ENCODE measurements around the gene SYT1.

SYT1 gene

DNA sequence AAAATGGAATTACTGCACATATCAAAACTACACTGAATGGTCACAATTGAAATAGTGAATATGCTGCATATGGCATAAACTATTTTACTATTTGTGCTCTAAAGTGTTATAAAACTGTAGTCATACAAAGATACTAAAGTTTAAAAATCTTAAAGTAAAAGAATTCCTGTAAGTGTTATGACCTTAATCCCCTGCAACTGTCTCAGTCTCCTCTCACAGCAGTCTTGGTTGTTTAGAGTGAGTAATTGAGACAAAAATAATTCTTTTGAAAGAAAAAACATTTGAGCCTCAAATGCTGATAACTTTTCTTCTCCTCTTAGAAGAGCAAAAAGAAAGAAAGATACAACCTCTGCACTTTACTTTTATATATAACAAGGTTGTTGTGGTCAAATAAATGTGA lies 99.9 kb downstream of the SYT1 start:
- Histone ChIP-seq H3K23ac (ENCODE audit: low read length in 2 of 2) (no peak overlapping the region), H3K36me3 (ENCODE audit: control insufficient read depth in 1 of 2, insufficient read depth in 2 of 2, low read depth in 1 of 2, low read length in 2 of 2) (no peaks in the 10 kb centered on the region), H2AK5ac (ENCODE audit: low read length, severe bottlenecking) (no peak overlapping the region), H3K9ac (ENCODE audit: low read length) (no peak overlapping the region), H3K14ac (ENCODE audit: low read length in 2 of 2) (no peak overlapping the region), H4K91ac (ENCODE audit: low read length) (no peak overlapping the region), H3K4me2 (ENCODE audit: low read length, poor library complexity, severe bottlenecking) (no peak overlapping the region), H3K4me3 (ENCODE audit: insufficient read depth in 1 of 2, low read depth in 1 of 2, low read length in 2 of 2) (no peak overlapping the region), H3K9me3 (ENCODE audit: control insufficient read depth, low read length) (no peaks in the 10 kb centered on the region), H2AFZ (ENCODE audit: low read depth, low read length) (no peak overlapping the region), H2BK15ac (ENCODE audit: low read depth, poor library complexity, severe bottlenecking) (no peak overlapping the region), H2BK120ac (ENCODE audit: low read depth, low read length) (no peak overlapping the region), H3K27ac (ENCODE audit: low read length, poor library complexity, severe bottlenecking) (no peak overlapping the region), H3K18ac (ENCODE audit: low read depth in 1 of 2, low read length in 2 of 2) (no peak overlapping the region), H2BK5ac (ENCODE audit: low read depth, low read length, poor library complexity, severe bottlenecking) (no peak overlapping the region), H2BK12ac (ENCODE audit: low read length in 2 of 2) (no peak overlapping the region), H3K4me1 (ENCODE audit: control insufficient read depth, insufficient read depth, low read depth, low read length) (no peaks in the 10 kb centered on the region), H3K4ac (ENCODE audit: low read depth in 1 of 2, low read length in 2 of 2) (no peak overlapping the region), H3K79me1 (replicated peaks; ENCODE audit: low read length, poor library complexity, severe bottlenecking) (peaks cover 2% of the 10 kb centered on the region), H3K27me3 (ENCODE audit: control insufficient read depth in 1 of 2, insufficient read depth in 1 of 2, low read length in 2 of 2) (no peaks in the 10 kb centered on the region), H4K8ac (ENCODE audit: low read length) (no peak overlapping the region)
- peak; percentile 3 for DNase-seq

DNA sequence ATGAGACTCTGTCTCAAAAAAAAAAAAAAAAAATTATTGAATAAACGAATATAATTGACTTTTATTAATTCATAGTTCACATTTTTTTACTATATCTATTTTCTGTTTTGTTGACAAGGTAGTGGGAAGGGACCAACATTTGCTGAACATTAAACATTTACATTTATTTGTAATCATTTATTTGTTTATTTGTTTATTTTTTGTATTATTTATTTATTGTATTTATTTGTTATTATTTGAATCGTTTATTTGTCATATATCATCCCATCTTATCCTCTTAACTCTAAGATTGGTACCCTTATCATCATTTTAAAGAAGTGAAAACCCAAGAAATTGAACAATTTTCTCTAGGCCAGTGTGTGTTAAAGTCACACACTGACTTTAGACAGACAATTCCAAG lies 101.5 kb downstream of the SYT1 start:
- Histone ChIP-seq H2BK120ac (ENCODE audit: low read depth, low read length) (no peak overlapping the region), H4K91ac (ENCODE audit: low read length) (no peak overlapping the region), H3K18ac (ENCODE audit: low read depth in 1 of 2, low read length in 2 of 2) (no peak overlapping the region), H3K14ac (ENCODE audit: low read length in 2 of 2) (no peak overlapping the region), H3K4ac (ENCODE audit: low read depth in 1 of 2, low read length in 2 of 2) (no peak overlapping the region), H3K9ac (ENCODE audit: low read length) (no peak overlapping the region), H2AK5ac (ENCODE audit: low read length, severe bottlenecking) (no peak overlapping the region), H3K27me3 (ENCODE audit: control insufficient read depth in 1 of 2, insufficient read depth in 1 of 2, low read length in 2 of 2) (no peaks in the 10 kb centered on the region), H2BK12ac (ENCODE audit: low read length in 2 of 2) (no peak overlapping the region), H4K8ac (ENCODE audit: low read length) (no peak overlapping the region), H2AFZ (ENCODE audit: low read depth, low read length) (no peak overlapping the region), H3K23ac (ENCODE audit: low read length in 2 of 2) (no peak overlapping the region), H3K79me1 (replicated peaks; ENCODE audit: low read length, poor library complexity, severe bottlenecking) (peaks cover 2% of the 10 kb centered on the region), H2BK15ac (ENCODE audit: low read depth, poor library complexity, severe bottlenecking) (no peak overlapping the region), H2BK5ac (ENCODE audit: low read depth, low read length, poor library complexity, severe bottlenecking) (no peak overlapping the region), H3K4me1 (ENCODE audit: control insufficient read depth, insufficient read depth, low read depth, low read length) (no peaks in the 10 kb centered on the region), H3K36me3 (ENCODE audit: control insufficient read depth in 1 of 2, insufficient read depth in 2 of 2, low read depth in 1 of 2, low read length in 2 of 2) (no peaks in the 10 kb centered on the region), H3K4me2 (ENCODE audit: low read length, poor library complexity, severe bottlenecking) (no peak overlapping the region), H3K4me3 (ENCODE audit: insufficient read depth in 1 of 2, low read depth in 1 of 2, low read length in 2 of 2) (no peak overlapping the region), H3K27ac (ENCODE audit: low read length, poor library complexity, severe bottlenecking) (no peak overlapping the region), H3K9me3 (ENCODE audit: control insufficient read depth, low read length) (no peaks in the 10 kb centered on the region)
- 76% methylated on average over 1 of the region's 2 CpGs for WGBS
- no peak for DNase-seq

DNA sequence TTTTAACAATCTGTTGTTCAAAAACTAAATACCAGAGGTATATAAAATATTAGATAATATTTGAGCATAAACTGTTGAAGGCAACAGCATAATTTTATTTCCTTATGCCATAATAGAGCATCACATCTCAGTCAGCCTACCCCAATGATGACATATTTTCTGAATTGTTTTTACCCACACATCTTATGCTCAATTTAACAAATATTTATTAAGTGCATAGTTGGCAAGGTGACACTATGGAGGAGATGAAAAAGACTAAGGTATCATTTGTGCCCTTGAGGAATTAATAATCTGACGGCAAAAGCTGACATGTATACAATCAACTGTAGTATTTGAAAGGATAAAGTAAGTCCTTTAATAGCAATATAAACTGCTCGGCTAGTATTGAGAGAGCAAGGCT lies 102.4 kb downstream of the SYT1 start:
- Histone ChIP-seq H3K9me3 (ENCODE audit: control insufficient read depth, low read length) (no peaks in the 10 kb centered on the region), H3K27me3 (ENCODE audit: control insufficient read depth in 1 of 2, insufficient read depth in 1 of 2, low read length in 2 of 2) (no peaks in the 10 kb centered on the region), H4K8ac (ENCODE audit: low read length) (no peak overlapping the region), H3K79me1 (replicated peaks; ENCODE audit: low read length, poor library complexity, severe bottlenecking) (peaks cover 2% of the 10 kb centered on the region), H3K27ac (ENCODE audit: low read length, poor library complexity, severe bottlenecking) (no peak overlapping the region), H3K9ac (ENCODE audit: low read length) (no peak overlapping the region), H3K4me2 (ENCODE audit: low read length, poor library complexity, severe bottlenecking) (no peak overlapping the region), H4K91ac (ENCODE audit: low read length) (no peak overlapping the region), H2AK5ac (ENCODE audit: low read length, severe bottlenecking) (no peak overlapping the region), H3K14ac (ENCODE audit: low read length in 2 of 2) (no peak overlapping the region), H2BK15ac (ENCODE audit: low read depth, poor library complexity, severe bottlenecking) (no peak overlapping the region), H3K4me3 (ENCODE audit: insufficient read depth in 1 of 2, low read depth in 1 of 2, low read length in 2 of 2) (no peak overlapping the region), H2BK12ac (ENCODE audit: low read length in 2 of 2) (no peak overlapping the region), H3K23ac (ENCODE audit: low read length in 2 of 2) (no peak overlapping the region), H2AFZ (ENCODE audit: low read depth, low read length) (no peak overlapping the region), H3K4me1 (ENCODE audit: control insufficient read depth, insufficient read depth, low read depth, low read length) (no peaks in the 10 kb centered on the region), H2BK120ac (ENCODE audit: low read depth, low read length) (no peak overlapping the region), H3K18ac (ENCODE audit: low read depth in 1 of 2, low read length in 2 of 2) (no peak overlapping the region), H3K4ac (ENCODE audit: low read depth in 1 of 2, low read length in 2 of 2) (no peak overlapping the region), H2BK5ac (ENCODE audit: low read depth, low read length, poor library complexity, severe bottlenecking) (no peak overlapping the region), H3K36me3 (ENCODE audit: control insufficient read depth in 1 of 2, insufficient read depth in 2 of 2, low read depth in 1 of 2, low read length in 2 of 2) (no peaks in the 10 kb centered on the region)
- WGBS: 100% methylated on average over 2 of the region's 2 CpGs
- no peak for DNase-seq

DNA sequence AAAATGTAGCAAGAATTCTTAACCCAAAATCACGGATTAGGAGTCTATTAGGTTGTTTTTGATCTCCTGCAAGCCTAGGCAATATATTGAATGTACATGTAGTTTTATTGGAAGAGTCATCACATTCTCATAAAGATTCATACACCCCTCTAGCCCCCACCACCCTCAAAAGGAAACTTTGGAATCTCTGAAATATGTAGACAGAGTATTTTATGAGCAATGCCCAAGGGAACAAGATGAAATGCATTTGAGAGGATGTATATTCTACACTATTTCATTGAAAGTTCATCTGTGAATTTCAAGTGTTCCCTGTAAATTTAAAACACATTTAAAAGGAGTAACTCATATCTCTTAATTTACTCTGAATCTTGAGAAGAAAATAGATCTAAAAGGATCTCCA lies 103.7 kb downstream of the SYT1 start:
- Histone ChIP-seq H3K27me3 (ENCODE audit: control insufficient read depth in 1 of 2, insufficient read depth in 1 of 2, low read length in 2 of 2) (no peaks in the 10 kb centered on the region), H2BK5ac (ENCODE audit: low read depth, low read length, poor library complexity, severe bottlenecking) (no peak overlapping the region), H2BK15ac (ENCODE audit: low read depth, poor library complexity, severe bottlenecking) (no peak overlapping the region), H2BK12ac (ENCODE audit: low read length in 2 of 2) (no peak overlapping the region), H2AK5ac (ENCODE audit: low read length, severe bottlenecking) (no peak overlapping the region), H4K91ac (ENCODE audit: low read length) (no peak overlapping the region), H3K23ac (ENCODE audit: low read length in 2 of 2) (no peak overlapping the region), H3K4me3 (ENCODE audit: insufficient read depth in 1 of 2, low read depth in 1 of 2, low read length in 2 of 2) (no peak overlapping the region), H3K14ac (ENCODE audit: low read length in 2 of 2) (no peak overlapping the region), H3K27ac (ENCODE audit: low read length, poor library complexity, severe bottlenecking) (no peak overlapping the region), H3K9ac (ENCODE audit: low read length) (no peak overlapping the region), H3K18ac (ENCODE audit: low read depth in 1 of 2, low read length in 2 of 2) (no peak overlapping the region), H3K9me3 (ENCODE audit: control insufficient read depth, low read length) (no peaks in the 10 kb centered on the region), H3K79me1 (replicated peaks; ENCODE audit: low read length, poor library complexity, severe bottlenecking) (peaks cover 2% of the 10 kb centered on the region), H2AFZ (ENCODE audit: low read depth, low read length) (no peak overlapping the region), H3K4me1 (ENCODE audit: control insufficient read depth, insufficient read depth, low read depth, low read length) (no peaks in the 10 kb centered on the region), H2BK120ac (ENCODE audit: low read depth, low read length) (no peak overlapping the region), H3K4me2 (ENCODE audit: low read length, poor library complexity, severe bottlenecking) (no peak overlapping the region), H3K4ac (ENCODE audit: low read depth in 1 of 2, low read length in 2 of 2) (no peak overlapping the region), H4K8ac (ENCODE audit: low read length) (no peak overlapping the region), H3K36me3 (ENCODE audit: control insufficient read depth in 1 of 2, insufficient read depth in 2 of 2, low read depth in 1 of 2, low read length in 2 of 2) (no peaks in the 10 kb centered on the region)
- no CpG with 5 or more reads among the region's 1 CpG for WGBS
- DNase-seq: no peak
